ENCODE data around the gene CZIB. TPM values are rescaled to one million over a fixed set of nuclear protein-coding genes. Genes with fewer than 3 reads are reported as not detected.

The CZIB gene
- total and polyA plus RNA-seq, 2 of the 13 experiments (the other 11 are each of a cell fraction or from before 2014, with no cell fraction given), result 49.2 to 67.0 TPM

DNA sequence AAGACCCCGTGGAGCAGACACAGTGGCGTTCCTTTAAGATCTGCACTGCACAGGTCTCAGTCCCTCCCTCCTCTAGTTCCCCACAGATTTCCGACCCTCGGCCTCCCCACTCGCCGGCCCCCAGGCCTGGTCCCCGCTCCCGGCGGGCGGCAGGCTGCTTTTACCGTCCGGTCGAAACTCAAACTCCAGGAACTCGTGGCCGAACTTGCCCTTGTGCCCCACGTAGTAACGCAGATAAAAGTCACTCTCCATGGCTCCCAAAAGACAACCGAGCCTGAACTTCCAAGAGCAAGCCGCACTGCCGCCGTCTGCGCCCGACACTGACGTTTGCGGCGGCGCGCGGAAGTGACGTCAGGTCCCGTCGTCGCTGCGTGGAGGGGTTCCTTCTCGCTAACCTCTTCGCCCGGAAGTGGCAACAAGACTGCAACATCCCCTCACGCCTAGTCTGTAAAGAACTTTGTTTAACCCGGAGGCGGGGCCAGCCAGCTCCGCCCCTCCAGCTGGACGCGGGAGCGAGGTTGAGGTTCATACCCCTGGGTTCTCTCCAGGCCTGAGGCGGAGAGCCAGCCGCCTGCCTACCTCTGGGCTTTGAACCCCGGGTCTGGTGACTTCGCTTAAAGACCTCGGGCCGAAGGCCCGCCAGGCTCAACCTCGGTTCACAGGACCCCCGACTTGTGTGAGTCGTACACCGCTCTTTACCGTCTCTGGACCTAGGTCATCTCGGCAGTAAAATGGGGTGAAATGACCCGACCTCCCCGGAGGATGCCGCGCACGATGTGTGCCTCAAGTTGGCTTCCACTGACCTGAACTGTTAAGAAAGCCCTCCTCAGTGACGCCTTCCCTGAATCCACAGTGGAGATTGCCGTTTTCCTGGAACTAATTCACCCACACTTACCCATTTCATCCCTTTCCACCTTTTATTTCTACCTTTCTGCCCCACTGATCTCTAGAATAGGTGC is 18.0 kb upstream of the CZIB start, which contains the start of gene MAGOH (continued):
- peak; percentile 90 for TF ChIP-seq CCDC6 (CRISPR knock-in tag; IDR thresholded peaks at IDR 0.05)
- TF ChIP-seq HOXA9 (CRISPR knock-in tag; IDR thresholded peaks at IDR 0.05; ENCODE audit: borderline replicate concordance), result no peak
- peak; percentile 21; the same call in 1 of the 2 replicates for TF ChIP-seq ZNF101 (CRISPR knock-in tag; IDR thresholded peaks at IDR 0.05; ENCODE audit: borderline replicate concordance, low read depth)
- peak; percentile 91; the same call in 1 of the 2 replicates for TF ChIP-seq ZNF724P (CRISPR knock-in tag; IDR thresholded peaks at IDR 0.05; ENCODE audit: borderline replicate concordance)
- TF ChIP-seq, protein P1, sequence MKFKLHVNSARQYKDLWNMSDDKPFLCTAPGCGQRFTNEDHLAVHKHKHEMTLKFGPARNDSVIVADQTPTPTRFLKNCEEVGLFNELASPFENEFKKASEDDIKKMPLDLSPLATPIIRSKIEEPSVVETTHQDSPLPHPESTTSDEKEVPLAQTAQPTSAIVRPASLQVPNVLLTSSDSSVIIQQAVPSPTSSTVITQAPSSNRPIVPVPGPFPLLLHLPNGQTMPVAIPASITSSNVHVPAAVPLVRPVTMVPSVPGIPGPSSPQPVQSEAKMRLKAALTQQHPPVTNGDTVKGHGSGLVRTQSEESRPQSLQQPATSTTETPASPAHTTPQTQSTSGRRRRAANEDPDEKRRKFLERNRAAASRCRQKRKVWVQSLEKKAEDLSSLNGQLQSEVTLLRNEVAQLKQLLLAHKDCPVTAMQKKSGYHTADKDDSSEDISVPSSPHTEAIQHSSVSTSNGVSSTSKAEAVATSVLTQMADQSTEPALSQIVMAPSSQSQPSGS (CRISPR knock-in tag; IDR thresholded peaks at IDR 0.05), result peak; percentile 93
- TF ChIP-seq ZNF510 (CRISPR knock-in tag; IDR thresholded peaks at IDR 0.05; ENCODE audit: low read depth), result peak; percentile 54; the same call in 1 of the 2 replicates
- TF ChIP-seq, protein P2, sequence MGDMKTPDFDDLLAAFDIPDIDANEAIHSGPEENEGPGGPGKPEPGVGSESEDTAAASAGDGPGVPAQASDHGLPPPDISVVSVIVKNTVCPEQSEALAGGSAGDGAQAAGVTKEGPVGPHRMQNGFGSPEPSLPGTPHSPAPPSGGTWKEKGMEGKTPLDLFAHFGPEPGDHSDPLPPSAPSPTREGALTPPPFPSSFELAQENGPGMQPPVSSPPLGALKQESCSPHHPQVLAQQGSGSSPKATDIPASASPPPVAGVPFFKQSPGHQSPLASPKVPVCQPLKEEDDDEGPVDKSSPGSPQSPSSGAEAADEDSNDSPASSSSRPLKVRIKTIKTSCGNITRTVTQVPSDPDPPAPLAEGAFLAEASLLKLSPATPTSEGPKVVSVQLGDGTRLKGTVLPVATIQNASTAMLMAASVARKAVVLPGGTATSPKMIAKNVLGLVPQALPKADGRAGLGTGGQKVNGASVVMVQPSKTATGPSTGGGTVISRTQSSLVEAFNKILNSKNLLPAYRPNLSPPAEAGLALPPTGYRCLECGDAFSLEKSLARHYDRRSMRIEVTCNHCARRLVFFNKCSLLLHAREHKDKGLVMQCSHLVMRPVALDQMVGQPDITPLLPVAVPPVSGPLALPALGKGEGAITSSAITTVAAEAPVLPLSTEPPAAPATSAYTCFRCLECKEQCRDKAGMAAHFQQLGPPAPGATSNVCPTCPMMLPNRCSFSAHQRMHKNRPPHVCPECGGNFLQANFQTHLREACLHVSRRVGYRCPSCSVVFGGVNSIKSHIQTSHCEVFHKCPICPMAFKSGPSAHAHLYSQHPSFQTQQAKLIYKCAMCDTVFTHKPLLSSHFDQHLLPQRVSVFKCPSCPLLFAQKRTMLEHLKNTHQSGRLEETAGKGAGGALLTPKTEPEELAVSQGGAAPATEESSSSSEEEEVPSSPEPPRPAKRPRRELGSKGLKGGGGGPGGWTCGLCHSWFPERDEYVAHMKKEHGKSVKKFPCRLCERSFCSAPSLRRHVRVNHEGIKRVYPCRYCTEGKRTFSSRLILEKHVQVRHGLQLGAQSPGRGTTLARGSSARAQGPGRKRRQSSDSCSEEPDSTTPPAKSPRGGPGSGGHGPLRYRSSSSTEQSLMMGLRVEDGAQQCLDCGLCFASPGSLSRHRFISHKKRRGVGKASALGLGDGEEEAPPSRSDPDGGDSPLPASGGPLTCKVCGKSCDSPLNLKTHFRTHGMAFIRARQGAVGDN (CRISPR knock-in tag; IDR thresholded peaks at IDR 0.05), result peak; percentile 93
- TF ChIP-seq BRCA1 (CRISPR knock-in tag; IDR thresholded peaks at IDR 0.05), result 0 out of 2 replicates have a peak, but pooled peaks have one; percentile 62
- TF ChIP-seq ZBTB46 (CRISPR knock-in tag; IDR thresholded peaks at IDR 0.05; ENCODE audit: borderline replicate concordance), result no peak; the same call in 1 of the 2 replicates
- no peak; the same call in 1 of the 2 replicates for TF ChIP-seq ZBTB2 (CRISPR knock-in tag; IDR thresholded peaks at IDR 0.05; ENCODE audit: low read depth)
- no peak for TF ChIP-seq XBP1 (CRISPR knock-in tag; IDR thresholded peaks at IDR 0.05)
- TF ChIP-seq E2F1 (CRISPR knock-in tag; IDR thresholded peaks at IDR 0.05), result peak; percentile 69
- TF ChIP-seq ZNF710 (CRISPR knock-in tag; IDR thresholded peaks at IDR 0.05; ENCODE audit: borderline replicate concordance), result peak; percentile 41; the same call in 1 of the 2 replicates
- no peak for TF ChIP-seq SUZ12 (IDR thresholded peaks at IDR 0.05; ENCODE audit: low read depth, low read length)

Data from HepG2 (cell line).